Measurements from ENCODE around the gene SLC43A2. TPM values are rescaled to one million over a fixed set of nuclear protein-coding genes. Genes with fewer than 3 reads are reported as not detected.

The SLC43A2 gene
- total RNA-seq, 2 experiments from 2014 or later = 0.76 to 1.1 TPM

GRCh38 chr17:1643293-1643998 is 14.8 kb upstream of the SLC43A2 start:
- intact Hi-C loops (cut with DNase I, micrococcal nuclease) = loop anchor here in 1 of 2 experiments (1.0 kb wide), 2 partner anchors 81 to 187 kb away; partner anchors contain the start of genes CRK and PITPNA
- H3K36me3 Mint-ChIP-seq (ENCODE audit: low read depth) = no peaks in the 10 kb centered on the region
- DNase-seq = peak; percentile 78
- H3K4me3 Mint-ChIP-seq = no peak overlapping the region
- peak; percentile 20 for ATAC-seq
- no peaks in the 10 kb centered on the region for H3K27me3 Mint-ChIP-seq
- H3K4me1 Mint-ChIP-seq = peaks cover 19% of the 10 kb centered on the region
- no peak overlapping the region for H3K27ac Mint-ChIP-seq
- POLR2A ChIA-PET = no interaction called here
- CTCF ChIA-PET = interaction anchor here (0.8 kb wide), 1 partner anchor 362 kb away, joined by 3 read pairs; no protein-coding TSS in a partner anchor
- H3K9me3 Mint-ChIP-seq (ENCODE audit: low read depth) = no peaks in the 10 kb centered on the region

- ChIA-PET POLR2A (no interaction called here), CTCF (interaction anchor here (0.6 kb wide), 1 partner anchor 486 kb away, joined by 3 read pairs; no protein-coding TSS in a partner anchor)
- Mint-ChIP-seq H3K4me3 (no peak overlapping the region), H3K36me3 (ENCODE audit: low read depth) (no peaks in the 10 kb centered on the region), H3K4me1 (peaks cover 16% of the 10 kb centered on the region), H3K9me3 (ENCODE audit: low read depth) (no peaks in the 10 kb centered on the region), H3K27me3 (no peaks in the 10 kb centered on the region), H3K27ac (no peak overlapping the region)
- ATAC-seq = no peak
- intact Hi-C loops (cut with DNase I, micrococcal nuclease) = no loop called here
- DNase-seq = no peak
Observed at GRCh38 chr17:1641065-1641403, 12.4 kb upstream of the SLC43A2 start.

DNA sequence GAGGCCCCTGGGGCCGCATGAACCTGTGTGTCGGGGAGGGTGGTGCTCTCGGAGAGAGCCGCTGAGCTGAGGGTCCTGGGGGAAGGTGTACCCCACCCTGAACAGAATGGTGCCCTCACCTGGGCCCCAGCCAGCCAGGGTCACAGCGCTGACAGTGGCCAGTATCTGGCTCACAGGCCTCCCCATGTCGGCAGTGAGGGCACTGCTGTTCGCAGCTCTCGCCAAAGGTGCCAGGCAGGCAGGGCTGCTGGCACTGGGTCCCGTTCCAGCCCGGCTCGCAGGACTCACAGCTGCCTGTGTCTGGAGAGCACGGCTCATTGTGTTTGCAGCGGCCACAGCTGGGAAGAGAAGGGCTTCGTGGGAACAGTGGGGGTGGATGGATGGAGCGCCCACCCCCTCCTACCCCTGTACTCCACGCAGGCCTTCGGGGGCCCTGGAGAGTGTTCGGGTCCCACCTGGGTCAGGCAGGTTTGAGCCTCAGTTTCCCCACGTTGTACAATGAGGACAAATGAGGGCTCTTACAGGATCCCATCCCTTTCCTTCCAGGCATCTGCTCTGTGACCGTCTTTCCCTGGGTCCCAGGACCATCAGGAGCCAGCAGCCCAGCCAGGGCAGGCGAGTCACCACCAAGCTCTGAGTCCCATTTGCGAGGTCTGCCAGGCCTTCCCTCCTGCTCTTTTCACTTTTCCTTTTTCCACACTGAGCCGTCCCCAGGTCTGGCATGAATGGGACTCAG is 11.9 kb upstream of the SLC43A2 start:
- H3K4me1 Mint-ChIP-seq = peaks cover 16% of the 10 kb centered on the region
- ChIA-PET POLR2A (no interaction called here), CTCF (interaction anchor here (0.8 kb wide), 2 partner anchors 9 to 11 kb away, joined by 5 to 6 read pairs; partner anchors contain the start of gene RILP)
- no peak overlapping the region for H3K4me3 Mint-ChIP-seq
- H3K27ac Mint-ChIP-seq = no peak overlapping the region
- ATAC-seq = no peak
- H3K9me3 Mint-ChIP-seq (ENCODE audit: low read depth) = no peaks in the 10 kb centered on the region
- intact Hi-C loops (cut with DNase I, micrococcal nuclease) = no loop called here
- DNase-seq = no peak
- H3K27me3 Mint-ChIP-seq = no peaks in the 10 kb centered on the region
- H3K36me3 Mint-ChIP-seq (ENCODE audit: low read depth) = no peaks in the 10 kb centered on the region

DNA sequence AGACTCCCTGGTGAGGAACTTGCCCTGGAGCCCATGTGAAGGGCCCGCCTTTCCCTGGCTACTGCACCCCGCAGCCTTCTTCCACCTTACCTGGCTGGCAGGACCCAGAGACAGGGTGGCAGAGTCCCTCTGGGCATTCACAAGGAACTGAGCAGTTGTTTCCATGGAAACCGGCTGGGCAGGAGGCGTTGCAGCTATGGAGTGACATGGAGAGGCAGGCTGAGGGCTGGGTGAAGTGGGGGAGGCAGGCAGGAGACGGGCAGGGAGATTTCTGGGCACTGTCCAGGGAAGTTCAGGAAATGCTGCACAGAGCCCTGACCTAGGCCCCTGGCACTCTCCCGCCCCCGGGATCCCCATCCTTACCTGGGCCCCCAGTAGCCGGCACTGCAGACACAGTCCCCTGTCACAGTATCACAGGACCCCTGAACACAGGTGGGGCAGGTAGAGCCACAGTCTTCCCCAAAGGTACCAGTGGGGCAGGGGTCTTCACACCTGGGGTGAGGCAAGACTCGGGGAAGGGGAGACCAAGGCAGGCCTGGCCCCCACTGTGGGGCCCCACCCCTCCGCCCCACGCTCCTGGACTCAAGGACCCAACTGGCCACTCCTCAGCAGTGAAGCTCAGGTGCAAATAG is 11.0 kb upstream of the SLC43A2 start:
- ATAC-seq (no peak), DNase-seq (no peak)
- intact Hi-C loops (cut with DNase I, micrococcal nuclease) = no loop called here
- Mint-ChIP-seq H3K4me3 (no peak overlapping the region), H3K9me3 (ENCODE audit: low read depth) (no peaks in the 10 kb centered on the region), H3K27ac (no peak overlapping the region), H3K4me1 (peaks cover 8% of the 10 kb centered on the region), H3K27me3 (no peaks in the 10 kb centered on the region), H3K36me3 (ENCODE audit: low read depth) (no peaks in the 10 kb centered on the region)
- ChIA-PET CTCF (interaction anchor here (0.8 to 1.3 kb wide), 3 partner anchors 10 kb away, joined by 5 to 6 read pairs (median 5); partner anchors contain the start of gene RILP), POLR2A (no interaction called here)

DNA sequence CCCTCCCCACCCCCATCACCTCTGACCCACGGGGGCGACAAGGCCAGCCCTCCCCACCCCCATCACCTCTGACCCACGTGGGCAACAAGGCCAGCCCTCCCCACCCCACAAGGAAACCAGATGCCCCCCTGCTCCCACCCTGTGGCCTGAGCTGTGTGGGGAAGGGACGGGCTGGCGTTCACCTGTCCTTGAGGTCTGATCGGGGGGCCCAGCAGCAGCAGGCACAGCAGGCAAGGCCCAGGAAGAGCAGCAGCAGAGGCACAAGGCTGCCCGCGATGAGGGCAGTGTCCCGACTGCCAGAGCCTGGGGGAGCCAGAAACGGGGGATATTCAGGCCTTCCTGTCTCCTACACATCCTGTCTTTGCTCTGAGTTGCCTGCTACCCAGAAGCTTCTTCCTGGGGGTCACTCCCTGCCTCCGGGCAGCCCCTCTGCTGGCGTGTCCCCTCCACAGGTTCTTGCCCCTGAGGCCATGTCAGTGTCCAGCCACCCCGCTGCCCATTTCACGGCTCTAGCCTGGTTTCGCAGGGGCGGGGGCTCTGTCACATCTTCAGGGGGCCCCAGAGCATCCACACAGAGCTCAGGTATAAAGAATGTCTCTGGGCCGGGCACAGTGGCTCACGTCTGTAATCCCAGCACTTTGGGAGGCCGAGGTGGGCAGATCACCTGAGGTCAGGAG is 10.1 kb upstream of the SLC43A2 start:
- Mint-ChIP-seq H3K27ac (no peak overlapping the region), H3K27me3 (no peaks in the 10 kb centered on the region), H3K4me3 (no peak overlapping the region), H3K9me3 (ENCODE audit: low read depth) (no peaks in the 10 kb centered on the region), H3K36me3 (ENCODE audit: low read depth) (no peaks in the 10 kb centered on the region), H3K4me1 (no peaks in the 10 kb centered on the region)
- ChIA-PET POLR2A (interaction anchor here (0.6 kb wide), 1 partner anchor 134 kb away, joined by 3 read pairs; no protein-coding TSS in a partner anchor), CTCF (interaction anchor here (1.3 kb wide), 1 partner anchor 9 kb away, joined by 5 read pairs; no protein-coding TSS in a partner anchor)
- intact Hi-C loops (cut with DNase I, micrococcal nuclease) = no loop called here
- ATAC-seq = no peak
- no peak for DNase-seq

- ChIA-PET POLR2A (no interaction called here), CTCF (interaction anchor here (1.3 kb wide), 1 partner anchor 8 kb away, joined by 5 read pairs; no protein-coding TSS in a partner anchor)
- H3K9me3 Mint-ChIP-seq (ENCODE audit: low read depth) = no peaks in the 10 kb centered on the region
- DNase-seq = no peak
- H3K4me1 Mint-ChIP-seq = no peaks in the 10 kb centered on the region
- no peaks in the 10 kb centered on the region for H3K36me3 Mint-ChIP-seq (ENCODE audit: low read depth)
- intact Hi-C loops (cut with DNase I, micrococcal nuclease) = no loop called here
- no peak overlapping the region for H3K4me3 Mint-ChIP-seq
- H3K27ac Mint-ChIP-seq = no peak overlapping the region
- H3K27me3 Mint-ChIP-seq = no peaks in the 10 kb centered on the region
- no peak for ATAC-seq
Observed at GRCh38 chr17:1638171-1638590, 9.5 kb upstream of the SLC43A2 start.

DNA sequence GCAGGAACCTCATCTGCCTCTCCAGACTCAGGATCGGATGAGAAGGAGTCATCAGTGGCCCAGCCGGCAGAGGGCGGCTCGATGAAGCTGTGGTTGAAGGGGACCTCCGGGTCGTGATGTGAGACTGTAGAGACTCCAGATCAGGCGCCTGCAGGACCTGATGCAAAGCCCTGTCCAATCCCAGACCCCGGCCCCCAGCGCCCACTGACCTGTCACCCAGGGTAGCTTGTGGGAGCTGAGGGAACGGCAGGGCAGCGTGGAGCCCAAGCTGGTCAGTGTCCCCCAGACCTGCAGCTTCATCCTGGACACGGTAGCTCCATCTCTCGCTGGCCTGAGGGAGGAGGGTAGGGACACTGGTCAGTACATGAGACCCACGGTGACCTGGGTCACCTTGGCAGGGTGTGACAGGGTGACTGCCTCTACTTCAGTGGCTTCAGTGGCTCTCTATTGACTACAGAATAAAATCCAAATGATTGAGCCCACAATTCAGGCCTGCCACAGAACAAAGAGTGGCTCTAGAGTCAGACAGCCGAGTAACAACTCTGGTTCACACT is 8.2 kb upstream of the SLC43A2 start:
- ChIA-PET CTCF (no interaction called here), POLR2A (no interaction called here)
- Mint-ChIP-seq H3K27me3 (no peaks in the 10 kb centered on the region), H3K36me3 (ENCODE audit: low read depth) (no peaks in the 10 kb centered on the region), H3K27ac (no peak overlapping the region), H3K4me1 (no peaks in the 10 kb centered on the region), H3K9me3 (ENCODE audit: low read depth) (no peaks in the 10 kb centered on the region), H3K4me3 (no peak overlapping the region)
- intact Hi-C loops (cut with DNase I, micrococcal nuclease) = no loop called here
- ATAC-seq = no peak
- DNase-seq = no peak

DNA sequence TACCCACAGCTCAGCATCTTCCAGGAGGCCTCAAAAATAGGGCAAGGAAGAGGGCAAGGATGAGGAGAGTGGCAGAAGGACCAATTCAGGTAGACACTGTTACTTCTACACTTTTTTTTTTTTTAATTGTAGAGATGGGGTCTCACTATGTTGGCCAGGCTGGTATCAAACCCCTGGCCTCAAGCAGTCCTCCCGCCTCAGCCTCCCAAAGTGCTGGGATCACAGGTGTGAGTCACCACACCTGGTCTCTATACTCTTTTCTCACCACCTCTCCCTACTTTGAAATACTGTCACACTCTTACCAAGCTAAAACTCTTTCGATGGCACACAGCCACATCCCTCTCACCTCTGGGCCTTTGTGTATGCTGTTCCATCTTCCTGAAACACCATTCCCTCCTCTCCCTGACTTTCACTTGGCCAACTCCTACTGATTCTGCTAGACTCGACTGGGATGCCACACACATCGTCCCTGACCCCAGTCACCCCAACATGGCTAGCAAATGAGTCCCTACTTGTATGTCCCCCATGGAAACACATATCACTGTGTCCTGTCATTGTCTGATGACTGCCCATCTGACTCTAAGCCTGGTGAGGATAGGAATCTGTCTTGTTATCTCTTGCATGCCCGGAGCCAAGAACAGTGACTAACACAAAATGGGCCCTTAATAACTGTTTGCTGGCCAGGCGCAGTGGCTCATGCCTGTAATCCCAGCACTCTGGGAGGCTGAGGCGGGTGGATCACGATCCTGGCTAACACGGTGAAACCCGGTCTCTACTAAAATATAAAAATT is 7.2 kb upstream of the SLC43A2 start:
- Mint-ChIP-seq H3K27me3 (no peaks in the 10 kb centered on the region), H3K4me1 (no peaks in the 10 kb centered on the region), H3K9me3 (ENCODE audit: low read depth) (no peaks in the 10 kb centered on the region), H3K27ac (no peak overlapping the region), H3K36me3 (ENCODE audit: low read depth) (no peaks in the 10 kb centered on the region), H3K4me3 (no peak overlapping the region)
- no peak for ATAC-seq
- no peak for DNase-seq
- ChIA-PET POLR2A (no interaction called here), CTCF (no interaction called here)
- intact Hi-C loops (cut with DNase I, micrococcal nuclease) = no loop called here

GRCh38 chr17:1634841-1635650 is 6.4 kb upstream of the SLC43A2 start:
- DNase-seq (no peak), ATAC-seq (no peak)
- ChIA-PET POLR2A (no interaction called here), CTCF (no interaction called here)
- Mint-ChIP-seq H3K4me1 (peaks cover 3% of the 10 kb centered on the region), H3K36me3 (ENCODE audit: low read depth) (no peaks in the 10 kb centered on the region), H3K27me3 (peaks cover 1% of the 10 kb centered on the region), H3K9me3 (ENCODE audit: low read depth) (no peaks in the 10 kb centered on the region), H3K27ac (no peak overlapping the region), H3K4me3 (no peak overlapping the region)
- intact Hi-C loops (cut with DNase I, micrococcal nuclease) = no loop called here

DNA sequence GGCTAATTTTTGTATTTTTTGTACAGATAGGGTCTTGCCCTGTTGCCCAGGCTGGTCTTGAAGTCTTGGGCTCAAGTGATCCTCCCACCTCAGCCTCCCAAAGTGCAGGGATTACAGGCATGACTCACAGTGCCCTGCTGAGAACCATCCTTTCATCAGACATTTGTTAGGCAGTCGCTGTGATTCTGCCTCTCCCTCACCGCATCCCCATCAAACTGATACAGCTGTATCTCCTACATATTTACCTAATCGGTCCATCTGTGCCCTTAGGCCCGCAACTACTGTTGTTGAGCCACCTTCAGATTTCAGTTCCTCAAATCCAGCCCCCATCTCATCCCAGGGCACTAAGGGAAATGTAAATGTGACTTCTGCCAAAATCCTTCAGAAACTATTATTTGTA is 2.0 kb upstream of the SLC43A2 start:
- ChIA-PET POLR2A (interaction anchor here (0.7 to 1.0 kb wide), 2 partner anchors 56 to 114 kb away, joined by 3 read pairs; partner anchors contain the start of gene INPP5K), CTCF (interaction anchor here (0.6 to 2.3 kb wide), 19 partner anchors 8 to 290 kb away, joined by 3 to 36 read pairs (median 5); partner anchors contain the start of genes INPP5K, PITPNA and RILP)
- intact Hi-C loops (cut with DNase I, micrococcal nuclease) = loop anchor here (1.0 kb wide), 4 partner anchors 56 to 371 kb away; no protein-coding TSS in a partner anchor
- Mint-ChIP-seq H3K9me3 (ENCODE audit: low read depth) (no peaks in the 10 kb centered on the region), H3K36me3 (ENCODE audit: low read depth) (no peaks in the 10 kb centered on the region), H3K27ac (no peak overlapping the region), H3K4me1 (peaks cover 7% of the 10 kb centered on the region), H3K4me3 (peak overlapping the region; percentile 4), H3K27me3 (peaks cover 12% of the 10 kb centered on the region)
- DNase-seq = no peak
- ATAC-seq = no peak

Measured in activated CD4-positive, alpha-beta T cell treated with anti-CD3 and anti-CD28 coated beads for 36 hours (primary cell).